HG03469 (cell line): ENCODE data around the gene NEU1.

Source experiments
- ATAC-seq: cut with Tn5 transposase; IDR thresholded peaks from one replicate; pipeline ENCODE4 v1.9.1; 2021; ENCODE audit warnings: mild to moderate bottlenecking, moderate library complexity, moderate number of reproducible peaks; ENCODE audit not compliant: unreplicated experiment

Gene NEU1

GRCh38 chr6:31896856-31897611, 34.4 kb upstream of the NEU1 start:
- ATAC-seq, result no peak

GRCh38 chr6:31896493-31896855, 33.9 kb upstream of the NEU1 start:
- ATAC-seq, result no peak

DNA sequence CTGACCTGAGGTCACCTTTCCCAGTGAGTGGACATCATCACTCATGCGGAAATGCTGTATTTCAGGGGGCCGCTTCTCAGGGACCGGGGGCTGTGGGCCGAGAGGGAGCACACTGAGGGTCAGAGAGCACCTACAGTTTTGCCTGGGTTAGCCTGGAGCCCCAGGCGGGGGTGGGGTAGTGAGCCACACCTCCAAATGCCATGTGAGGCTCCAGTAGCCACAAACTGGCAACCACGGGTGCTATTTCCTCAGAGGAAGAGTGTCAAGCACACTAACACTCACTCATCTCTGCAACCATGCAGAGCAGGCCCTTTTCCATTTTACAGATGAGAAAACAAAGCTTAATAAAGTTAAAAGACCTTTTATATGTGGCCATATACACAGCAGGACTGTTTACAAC, 30.2 kb upstream of the NEU1 start:
- no peak for ATAC-seq

- ATAC-seq, result no peak
Measured at GRCh38 chr6:31889331-31889972, 26.8 kb upstream of the NEU1 start.

GRCh38 chr6:31888276-31889258, 25.9 kb upstream of the NEU1 start:
- no peak for ATAC-seq

GRCh38 chr6:31887173-31888007, 24.8 kb upstream of the NEU1 start:
- no peak for ATAC-seq

DNA sequence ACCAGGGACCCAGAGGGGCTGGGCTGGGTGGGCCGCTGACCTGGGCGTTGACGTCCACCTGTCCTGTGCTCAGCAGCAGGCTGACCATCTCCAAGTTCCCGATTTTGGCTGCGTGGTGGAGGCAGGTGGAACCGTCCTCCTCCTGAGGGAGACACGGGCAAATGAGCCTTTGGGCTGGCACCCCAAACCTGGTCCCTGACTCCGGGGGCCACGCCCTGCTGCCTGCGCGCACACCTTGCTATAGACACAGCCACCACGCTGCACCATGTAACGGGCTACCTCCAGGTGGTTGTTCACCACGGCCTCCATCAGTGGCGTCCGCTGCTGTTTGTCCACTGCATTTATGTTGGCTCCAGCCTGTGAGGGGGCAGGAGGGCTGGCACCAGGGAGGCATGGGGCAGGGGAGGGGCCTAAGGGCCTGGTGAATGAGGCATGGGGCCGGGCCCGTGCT, 23.9 kb upstream of the NEU1 start:
- no peak for ATAC-seq

DNA sequence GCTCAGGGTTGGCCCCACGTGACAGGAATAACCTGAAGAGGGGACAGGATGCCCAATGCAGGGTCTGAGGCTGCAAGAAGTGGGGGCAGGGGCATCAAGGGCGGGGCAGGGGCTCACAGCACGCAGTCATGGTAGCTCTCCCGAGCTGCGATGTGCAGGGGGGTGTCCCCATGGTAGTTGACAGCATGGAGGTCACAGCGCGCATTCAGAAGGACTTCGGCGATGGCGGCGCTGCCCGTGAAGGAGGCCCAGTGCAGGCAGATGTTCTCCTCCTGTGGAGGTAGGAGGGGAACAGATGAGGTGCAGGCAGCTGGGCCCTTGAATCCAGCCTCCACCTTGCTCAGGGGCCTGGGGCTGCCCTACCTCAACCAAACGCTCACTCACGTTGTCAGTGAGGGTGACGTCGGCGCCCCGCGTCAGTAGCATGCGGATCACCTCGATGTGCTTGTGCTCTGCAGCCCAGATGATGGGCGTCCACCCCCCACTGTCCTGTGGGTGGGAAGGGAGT, 22.0 kb upstream of the NEU1 start:
- ATAC-seq, result no peak

GRCh38 chr6:31883676-31884075, 21.1 kb upstream of the NEU1 start:
- no peak for ATAC-seq

GRCh38 chr6:31882344-31882743, 19.7 kb upstream of the NEU1 start:
- no peak for ATAC-seq

GRCh38 chr6:31881136-31881859, 18.7 kb upstream of the NEU1 start:
- no peak for ATAC-seq

- ATAC-seq, result no peak
Measured at GRCh38 chr6:31880616-31881015, 18.0 kb upstream of the NEU1 start.

DNA sequence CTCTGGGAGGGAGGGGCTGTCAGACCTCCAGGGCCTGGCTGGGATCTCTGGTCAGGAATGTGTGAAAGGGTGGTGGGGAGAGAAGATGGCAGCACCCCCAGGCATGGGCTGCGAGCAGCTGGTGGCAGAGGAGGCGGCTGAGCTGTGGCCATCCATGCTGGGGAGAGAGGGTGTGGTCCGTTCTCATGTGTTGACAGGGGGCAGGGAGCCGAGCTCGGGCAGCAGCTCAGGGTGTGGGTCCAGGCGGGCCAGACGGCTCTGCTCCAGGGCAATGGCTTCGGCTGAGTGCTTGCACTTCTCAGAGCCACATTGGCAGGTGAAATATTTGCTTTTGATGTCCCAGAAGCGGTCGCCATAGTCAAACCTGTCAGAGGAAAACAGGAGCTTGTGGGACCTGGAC, 17.3 kb upstream of the NEU1 start:
- no peak for ATAC-seq

DNA sequence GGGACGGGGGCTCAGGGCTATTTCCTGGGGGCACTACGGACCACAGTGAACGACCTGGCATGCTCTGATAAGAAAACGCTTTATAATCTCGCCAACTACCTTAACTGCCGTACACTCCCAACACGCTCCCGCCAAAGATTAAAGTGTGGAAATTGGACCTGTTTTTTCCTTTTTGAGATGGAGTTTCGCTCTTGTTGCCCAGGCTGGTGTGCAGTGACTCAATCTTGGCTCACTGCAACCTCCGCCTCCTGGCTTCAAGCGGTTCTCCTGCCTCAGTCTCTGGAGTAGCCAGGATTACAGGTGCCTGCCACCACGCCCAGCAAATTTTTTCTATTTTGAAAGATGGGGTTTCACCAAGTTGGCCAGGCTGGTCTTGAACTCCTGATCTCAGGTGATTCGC, 16.5 kb upstream of the NEU1 start:
- no peak for ATAC-seq

DNA sequence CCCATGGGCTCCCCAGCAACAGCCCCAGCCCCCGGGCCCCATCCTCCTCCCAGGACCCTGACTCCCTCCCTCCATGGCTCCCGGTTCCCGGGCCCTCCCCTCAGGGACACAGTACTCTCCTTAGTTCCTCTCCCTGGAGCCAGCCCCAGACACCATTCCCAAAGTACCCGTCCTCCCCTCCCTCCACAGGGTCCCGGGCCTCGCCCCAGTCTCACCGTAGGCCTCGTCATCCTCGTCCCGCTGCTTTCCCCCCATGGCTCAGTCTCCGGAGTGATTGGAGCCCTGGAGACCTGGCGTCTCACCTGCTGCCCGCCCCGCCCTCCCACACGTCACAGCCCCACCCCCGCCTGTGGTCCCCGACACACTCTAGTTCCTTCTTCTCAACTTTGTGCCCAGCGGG, 16.1 kb upstream of the NEU1 start, which contains the start of gene SLC44A4:
Gene SLC44A4, minus strand, starts transcription at position 272 of the 400 bp plus-strand sequence. Its CDS starts 17 bp downstream, at position 255.
- ATAC-seq, result no peak

- no peak for ATAC-seq
Measured at GRCh38 chr6:31878222-31878621, 15.6 kb upstream of the NEU1 start.

GRCh38 chr6:31877651-31878161, 15.1 kb upstream of the NEU1 start:
- ATAC-seq, result no peak

GRCh38 chr6:31877125-31877650, 14.6 kb upstream of the NEU1 start:
- ATAC-seq, result no peak

DNA sequence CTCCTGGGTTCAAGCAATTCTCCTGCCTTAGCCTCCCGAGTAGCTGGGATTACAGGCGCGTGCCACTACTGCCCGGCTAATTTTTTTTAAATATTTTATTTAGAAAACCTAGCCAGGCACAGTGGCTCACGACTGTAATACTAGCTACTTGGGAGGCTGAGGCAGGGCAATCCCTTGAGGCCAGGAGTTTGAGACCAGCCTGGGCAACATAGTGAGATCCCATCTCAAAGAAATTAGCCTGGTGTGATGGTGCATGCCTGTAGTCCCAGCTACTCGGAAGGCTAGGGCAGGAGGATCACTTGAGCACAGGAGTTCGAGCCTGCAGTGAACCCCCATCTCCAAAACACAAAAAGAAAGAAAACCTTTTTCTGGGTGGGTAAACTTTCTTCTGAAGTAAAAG, 13.7 kb upstream of the NEU1 start:
- no peak for ATAC-seq
